CMK (cell line): ENCODE data around the gene ARMC5.
A peak's percentile ranks its signal among the peaks of the same experiment; 100 is the strongest.
"Not testable (repeated sequence)": the region's sequence is repeated elsewhere in the genome, so short reads cannot be mapped to it uniquely, and the experiment has no call there.

Experiments
- DNase-seq: peaks from one replicate; pipeline ENCODE4 v3.0.0-alpha.2; 2010; ENCODE audit warnings: low read depth

ARMC5 gene

GRCh38 chr16:31458844-31459686 lies at the start of gene ARMC5:
Gene ARMC5, plus strand, starts transcription at chr16:31459501. Its CDS starts 24 bp downstream, at chr16:31459525.
- peak; percentile 97 for DNase-seq

GRCh38 chr16:31410082-31410481 lies 49.2 kb upstream of the ARMC5 start:
- no peak for DNase-seq

DNA sequence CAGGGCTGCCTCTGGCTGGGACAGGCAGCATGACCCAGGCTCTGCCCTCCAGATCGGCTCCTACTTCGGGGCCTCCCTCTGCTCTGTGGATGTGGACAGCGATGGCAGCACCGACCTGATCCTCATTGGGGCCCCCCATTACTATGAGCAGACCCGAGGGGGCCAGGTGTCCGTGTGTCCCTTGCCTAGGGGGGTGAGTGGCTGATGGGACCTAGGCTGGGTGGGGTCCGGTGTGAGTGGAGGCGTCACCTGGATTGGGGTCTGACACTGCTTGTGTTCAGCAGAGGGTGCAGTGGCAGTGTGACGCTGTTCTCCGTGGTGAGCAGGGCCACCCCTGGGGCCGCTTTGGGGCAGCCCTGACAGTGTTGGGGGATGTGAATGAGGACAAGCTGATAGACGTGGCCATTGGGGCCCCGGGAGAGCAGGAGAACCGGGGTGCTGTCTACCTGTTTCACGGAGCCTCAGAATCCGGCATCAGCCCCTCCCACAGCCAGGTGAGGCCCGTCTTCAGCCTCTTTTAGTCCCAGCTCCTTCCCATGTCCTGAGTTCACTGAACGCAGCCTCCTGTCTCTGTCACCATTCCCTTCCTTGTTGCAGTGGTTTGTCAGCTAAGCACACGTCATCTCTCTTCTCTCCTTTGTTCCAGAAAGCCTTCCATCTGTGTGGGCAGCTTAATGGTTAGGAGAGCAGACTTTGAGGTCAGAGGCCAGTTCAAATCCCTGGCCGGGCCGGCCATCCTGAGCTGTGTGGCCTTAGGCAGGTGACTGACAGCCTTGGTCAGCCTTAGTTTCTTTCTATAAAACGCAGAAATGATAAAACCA lies 48.1 kb upstream of the ARMC5 start:
- DNase-seq, result no peak

GRCh38 chr16:31412750-31413149 lies 46.6 kb upstream of the ARMC5 start:
- no peak for DNase-seq

- no peak for DNase-seq
Observed at GRCh38 chr16:31413381-31413780, 45.9 kb upstream of the ARMC5 start.

- DNase-seq, result no peak
Observed at GRCh38 chr16:31413943-31414342, 45.4 kb upstream of the ARMC5 start.

- DNase-seq, result no peak
Observed at GRCh38 chr16:31414706-31415105, 44.6 kb upstream of the ARMC5 start.

DNA sequence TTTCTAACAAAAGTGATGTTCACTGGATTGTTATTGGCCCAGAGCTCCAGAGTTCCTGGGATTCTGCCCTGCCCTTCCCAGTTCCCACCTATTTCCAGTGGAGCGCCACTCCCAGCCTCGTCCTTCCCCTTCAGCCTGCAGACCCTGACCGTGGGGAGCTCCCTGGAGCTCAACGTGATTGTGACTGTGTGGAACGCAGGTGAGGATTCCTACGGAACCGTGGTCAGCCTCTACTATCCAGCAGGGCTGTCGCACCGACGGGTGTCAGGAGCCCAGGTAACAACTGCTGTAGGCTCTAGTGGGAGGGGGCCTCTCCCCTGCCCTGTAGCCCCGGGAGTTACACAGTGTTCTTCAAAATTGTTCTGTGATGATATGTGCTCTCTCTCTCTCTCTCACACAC lies 42.9 kb upstream of the ARMC5 start:
- DNase-seq, result no peak

- DNase-seq, result not testable (repeated sequence)
Observed at GRCh38 chr16:31417036-31417435, 42.3 kb upstream of the ARMC5 start.

GRCh38 chr16:31417916-31418315 lies 41.4 kb upstream of the ARMC5 start:
- no peak for DNase-seq

DNA sequence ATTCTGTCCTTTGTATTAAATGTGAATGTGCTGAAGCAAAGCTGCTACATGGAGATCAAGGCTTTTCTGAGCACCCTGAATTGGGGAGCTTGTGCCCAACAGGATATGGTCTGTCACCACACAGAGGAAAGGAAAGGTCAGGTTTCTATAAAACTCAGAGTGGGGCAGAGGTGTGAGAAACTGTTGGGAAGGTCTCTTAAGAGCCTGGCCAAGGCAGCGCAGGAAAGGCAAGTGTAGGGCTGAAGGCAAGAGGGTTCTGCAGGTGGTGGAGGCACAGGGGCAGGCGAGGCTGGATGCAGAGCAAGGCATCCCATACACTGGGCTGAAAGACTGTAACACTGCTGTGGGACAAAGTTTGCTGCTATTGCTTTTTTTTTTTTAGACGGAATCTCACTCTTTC lies 39.3 kb upstream of the ARMC5 start:
- no peak for DNase-seq

DNA sequence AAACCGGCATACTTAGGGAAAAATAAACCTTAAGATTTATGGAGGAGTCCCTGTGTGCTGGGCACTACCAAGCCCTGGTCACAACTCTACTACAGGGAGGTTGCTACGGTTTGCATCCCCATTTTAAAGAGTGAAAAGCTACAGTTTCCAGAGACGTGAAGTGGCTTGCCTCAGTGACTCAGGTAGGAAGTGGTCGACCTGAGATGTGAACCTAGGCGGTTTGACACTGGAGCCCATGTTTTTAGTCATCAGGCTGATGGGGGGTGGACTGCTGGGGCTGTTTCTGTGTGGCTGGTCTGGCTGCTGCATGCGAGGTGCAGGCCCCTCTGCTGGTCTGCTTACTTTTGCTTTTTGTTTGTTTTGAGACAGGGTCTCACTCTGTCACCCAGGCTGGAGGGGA lies 37.7 kb upstream of the ARMC5 start:
- DNase-seq, result no peak

DNA sequence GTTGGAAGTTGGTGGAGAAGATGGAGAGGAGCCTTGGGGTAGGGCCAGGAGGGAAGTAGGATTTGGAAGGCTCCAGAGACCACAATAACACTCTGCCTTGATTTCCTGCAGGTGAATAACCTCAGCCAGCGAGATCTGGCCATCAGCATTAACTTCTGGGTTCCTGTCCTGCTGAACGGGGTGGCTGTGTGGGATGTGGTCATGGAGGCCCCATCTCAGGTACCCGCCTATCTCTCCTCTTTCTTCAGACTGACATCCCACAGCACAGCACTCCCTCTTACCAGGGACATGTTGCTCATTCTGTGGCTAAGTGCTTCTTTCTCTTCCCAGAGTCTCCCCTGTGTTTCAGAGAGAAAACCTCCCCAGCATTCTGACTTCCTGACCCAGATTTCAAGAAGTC lies 36.1 kb upstream of the ARMC5 start:
- no peak for DNase-seq

GRCh38 chr16:31423801-31424200 lies 35.5 kb upstream of the ARMC5 start:
- DNase-seq, result no peak

- no peak for DNase-seq
Observed at GRCh38 chr16:31427441-31428278, 31.6 kb upstream of the ARMC5 start.

- DNase-seq, result no peak
Observed at GRCh38 chr16:31428279-31428597, 31.1 kb upstream of the ARMC5 start, which contains the start of gene COX6A2. Gene COX6A2, minus strand, starts transcription at chr16:31428360. Its CDS starts 35 bp downstream, at chr16:31428325.

- no peak for DNase-seq
Observed at GRCh38 chr16:31428638-31429247, 30.6 kb upstream of the ARMC5 start.

- DNase-seq, result no peak
Observed at GRCh38 chr16:31429314-31429713, 30.0 kb upstream of the ARMC5 start.

DNA sequence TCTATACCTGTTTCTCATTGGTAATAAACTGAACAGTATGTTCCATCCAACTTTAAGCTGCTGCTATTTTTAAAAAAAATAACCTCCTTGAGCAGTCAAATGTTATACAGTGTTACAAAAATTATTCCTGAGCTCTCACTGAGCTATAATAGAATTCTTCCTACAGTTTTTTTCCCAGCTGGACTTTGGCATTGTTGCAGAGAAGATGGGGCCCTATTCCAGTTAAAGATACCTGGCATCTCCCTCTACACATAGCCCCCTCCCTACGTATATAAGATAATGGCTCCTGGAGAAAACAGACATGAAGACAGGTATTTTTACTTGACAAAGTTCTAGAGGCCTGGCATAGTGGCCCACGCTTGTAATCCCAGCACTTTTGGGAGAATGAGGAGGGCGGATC lies 29.5 kb upstream of the ARMC5 start:
- DNase-seq, result no peak

GRCh38 chr16:31430380-31431052 lies 28.8 kb upstream of the ARMC5 start:
- DNase-seq, result no peak
